Measurements from ENCODE around the gene CYP46A1. TPM values are rescaled to one million over a fixed set of nuclear protein-coding genes. Genes with fewer than 3 reads are reported as not detected.

Gene CYP46A1
- total and polyA plus RNA-seq, 2 experiments from 2014 or later, result 0.47 to 1.7 TPM

GRCh38 chr14:99664058-99664936 is 19.8 kb upstream of the CYP46A1 start:
- H3K27me3 ChIP-seq, result peaks cover 4% of the 10 kb centered on the region
- H3K4me2 ChIP-seq, result no peak overlapping the region
- TF ChIP-seq EZH2 (IDR thresholded peaks at IDR 0.05; ENCODE audit: borderline replicate concordance), result no peak
- TF ChIP-seq EZH2phosphoT487 (IDR thresholded peaks at IDR 0.05; ENCODE audit: low read depth, severe bottlenecking, unreplicated experiment), result no peak
- no peak for TF ChIP-seq CTCF (IDR thresholded peaks at IDR 0.05; ENCODE audit: poor library complexity)
- H3K36me3 ChIP-seq (replicated peaks; ENCODE audit: insufficient read depth, low read depth), result no peaks in the 10 kb centered on the region
- no peaks in the 10 kb centered on the region for H4K20me1 ChIP-seq (ENCODE audit: insufficient read depth, poor library complexity, severe bottlenecking)
- no peaks in the 10 kb centered on the region for H3K9me2 ChIP-seq (replicated peaks; ENCODE audit: insufficient read depth)
- H3K9me3 ChIP-seq (ENCODE audit: low read depth), result no peaks in the 10 kb centered on the region
- no peaks in the 10 kb centered on the region for H3K79me2 ChIP-seq
- H2AFZ ChIP-seq, result no peak overlapping the region
- 43% methylated on average over 8 of the region's 8 CpGs for WGBS (ENCODE audit: low lambda C conversion rate, missing lambda C conversion rate)
- DNase-seq (ENCODE audit: low spot score), result no peak
- peaks cover 17% of the 10 kb centered on the region for H3K4me1 ChIP-seq (ENCODE audit: insufficient read depth)
- H3K27ac ChIP-seq, result peak overlapping the region; percentile 48
- H3K4me3 ChIP-seq, result no peak overlapping the region

GRCh38 chr14:99664937-99665273 is 19.2 kb upstream of the CYP46A1 start:
- no peak for TF ChIP-seq CTCF (IDR thresholded peaks at IDR 0.05; ENCODE audit: poor library complexity)
- no peak for TF ChIP-seq EZH2 (IDR thresholded peaks at IDR 0.05; ENCODE audit: borderline replicate concordance)
- no peak for TF ChIP-seq EZH2phosphoT487 (IDR thresholded peaks at IDR 0.05; ENCODE audit: low read depth, severe bottlenecking, unreplicated experiment)
- WGBS (ENCODE audit: low lambda C conversion rate, missing lambda C conversion rate), result 65% methylated on average over 12 of the region's 12 CpGs
- H3K4me1 ChIP-seq (ENCODE audit: insufficient read depth), result peaks cover 17% of the 10 kb centered on the region
- H3K9me2 ChIP-seq (replicated peaks; ENCODE audit: insufficient read depth), result no peaks in the 10 kb centered on the region
- no peaks in the 10 kb centered on the region for H3K9me3 ChIP-seq (ENCODE audit: low read depth)
- DNase-seq (ENCODE audit: low spot score), result no peak
- no peak overlapping the region for H3K4me3 ChIP-seq
- no peaks in the 10 kb centered on the region for H3K36me3 ChIP-seq (replicated peaks; ENCODE audit: insufficient read depth, low read depth)
- no peaks in the 10 kb centered on the region for H3K79me2 ChIP-seq
- no peaks in the 10 kb centered on the region for H4K20me1 ChIP-seq (ENCODE audit: insufficient read depth, poor library complexity, severe bottlenecking)
- H3K27me3 ChIP-seq, result peaks cover 4% of the 10 kb centered on the region
- no peak overlapping the region for H3K27ac ChIP-seq
- H3K4me2 ChIP-seq, result no peak overlapping the region
- no peak overlapping the region for H2AFZ ChIP-seq

GRCh38 chr14:99666533-99666932 is 17.6 kb upstream of the CYP46A1 start:
- H3K4me3 ChIP-seq, result no peak overlapping the region
- H3K36me3 ChIP-seq (replicated peaks; ENCODE audit: insufficient read depth, low read depth), result no peaks in the 10 kb centered on the region
- no peaks in the 10 kb centered on the region for H3K9me3 ChIP-seq (ENCODE audit: low read depth)
- WGBS (ENCODE audit: low lambda C conversion rate, missing lambda C conversion rate), result 83% methylated on average over 5 of the region's 6 CpGs
- no peak overlapping the region for H3K27ac ChIP-seq
- H3K4me2 ChIP-seq, result no peak overlapping the region
- H3K9me2 ChIP-seq (replicated peaks; ENCODE audit: insufficient read depth), result no peaks in the 10 kb centered on the region
- no peak for DNase-seq (ENCODE audit: low spot score)
- H2AFZ ChIP-seq, result no peak overlapping the region
- peaks cover 20% of the 10 kb centered on the region for H3K4me1 ChIP-seq (ENCODE audit: insufficient read depth)
- no peaks in the 10 kb centered on the region for H3K79me2 ChIP-seq
- no peak for TF ChIP-seq EZH2phosphoT487 (IDR thresholded peaks at IDR 0.05; ENCODE audit: low read depth, severe bottlenecking, unreplicated experiment)
- no peak for TF ChIP-seq CTCF (IDR thresholded peaks at IDR 0.05; ENCODE audit: poor library complexity)
- TF ChIP-seq EZH2 (IDR thresholded peaks at IDR 0.05; ENCODE audit: borderline replicate concordance), result no peak
- H4K20me1 ChIP-seq (ENCODE audit: insufficient read depth, poor library complexity, severe bottlenecking), result no peaks in the 10 kb centered on the region
- no peaks in the 10 kb centered on the region for H3K27me3 ChIP-seq

Data from hepatocyte (in vitro differentiated cells).